IPS DF 6.9 (cell line): ENCODE data around the gene MAEA.

Experiments used
- DNase-seq: peaks from one replicate; pipeline ENCODE4 v3.0.0-alpha.2; 2013; ENCODE audit warnings: low read depth, low spot score
- H3K27ac ChIP-seq: one replicate; pipeline ENCODE4 v1.5.1; 2013; ENCODE audit warnings: low read length, control low read depth
- H3K27me3 ChIP-seq: 2 replicates; pipeline ENCODE4 v1.6.1; 2013; ENCODE audit warnings: mild to moderate bottlenecking, low read length; ENCODE audit not compliant: control insufficient read depth, insufficient read depth
- H3K36me3 ChIP-seq: 2 replicates; pipeline ENCODE4 v1.6.1; 2013; ENCODE audit warnings: low read length; ENCODE audit not compliant: control insufficient read depth, insufficient read depth
- H3K4me1 ChIP-seq: 2 replicates; pipeline ENCODE4 v1.6.1; 2013; ENCODE audit warnings: low read length; ENCODE audit not compliant: control insufficient read depth, insufficient read depth
- H3K4me3 ChIP-seq: 2 replicates; pipeline ENCODE4 v1.5.1; 2013; ENCODE audit warnings: mild to moderate bottlenecking, low read length
- H3K9me3 ChIP-seq: 2 replicates; pipeline ENCODE4 v1.6.1; 2013; ENCODE audit warnings: low read length, inconsistent platforms; ENCODE audit not compliant: control insufficient read depth, insufficient read depth
- WGBS: extraction: QIAGEN DNeasy Blood & Tissue Kit; methylation state at CpG from one replicate; pipeline ENCODE4 v1.1.7; 2013; ENCODE audit warnings: mixed read lengths, missing lambda C conversion rate; ENCODE audit not compliant: insufficient read length, insufficient coverage; 5-methylcytosine and 5-hydroxymethylcytosine counted together

MAEA gene

GRCh38 chr4:1250527-1250812 is 39.2 kb upstream of the MAEA start:
- WGBS, result no CpG with 5 or more reads among the region's 7 CpGs
- Histone ChIP-seq H3K36me3 (peaks cover 7% of the 10 kb centered on the region), H3K4me3 (no peak overlapping the region), H3K9me3 (0 out of 2 replicates have a peak, but pooled peaks cover 4% of the 10 kb centered on the region), H3K4me1 (peaks cover 6% of the 10 kb centered on the region), H3K27me3 (no peaks in the 10 kb centered on the region), H3K27ac (no peak overlapping the region)
- DNase-seq, result no peak

- H3K27ac ChIP-seq, result no peak overlapping the region
- 0 out of 2 replicates have a peak overlapping the region, but pooled peaks have one; percentile 6 for H3K4me3 ChIP-seq
- no peak for DNase-seq
- H3K9me3 ChIP-seq, result 0 out of 2 replicates have a peak, but pooled peaks cover 4% of the 10 kb centered on the region
- WGBS, result no CpG with 5 or more reads among the region's 33 CpGs
- H3K4me1 ChIP-seq, result peaks cover 6% of the 10 kb centered on the region
- H3K36me3 ChIP-seq, result peaks cover 7% of the 10 kb centered on the region
- no peaks in the 10 kb centered on the region for H3K27me3 ChIP-seq
Measured at GRCh38 chr4:1250921-1251772, 38.5 kb upstream of the MAEA start.

- WGBS, result no CpG with 5 or more reads among the region's 11 CpGs
- Histone ChIP-seq H3K36me3 (peaks cover 7% of the 10 kb centered on the region), H3K27ac (no peak overlapping the region), H3K27me3 (no peaks in the 10 kb centered on the region), H3K4me1 (peaks cover 6% of the 10 kb centered on the region), H3K4me3 (no peak overlapping the region), H3K9me3 (0 out of 2 replicates have a peak, but pooled peaks cover 4% of the 10 kb centered on the region)
- DNase-seq, result no peak
Measured at GRCh38 chr4:1251773-1252066, 38.0 kb upstream of the MAEA start.

- Histone ChIP-seq H3K27me3 (no peaks in the 10 kb centered on the region), H3K9me3 (0 out of 2 replicates have a peak, but pooled peaks cover 4% of the 10 kb centered on the region), H3K36me3 (peaks cover 7% of the 10 kb centered on the region), H3K4me3 (no peak overlapping the region), H3K27ac (no peak overlapping the region), H3K4me1 (peaks cover 4% of the 10 kb centered on the region)
- WGBS, result no CpG with 5 or more reads among the region's 6 CpGs
- DNase-seq, result no peak
Measured at GRCh38 chr4:1252928-1253492, 36.7 kb upstream of the MAEA start.

GRCh38 chr4:1253831-1254230 is 35.9 kb upstream of the MAEA start:
- no peak for DNase-seq
- Histone ChIP-seq H3K4me3 (no peak overlapping the region), H3K9me3 (0 out of 2 replicates have a peak, but pooled peaks cover 4% of the 10 kb centered on the region), H3K27ac (no peak overlapping the region), H3K4me1 (peaks cover 4% of the 10 kb centered on the region), H3K36me3 (peaks cover 7% of the 10 kb centered on the region), H3K27me3 (no peaks in the 10 kb centered on the region)
- no CpG with 5 or more reads among the region's 5 CpGs for WGBS

GRCh38 chr4:1255151-1255550 is 34.5 kb upstream of the MAEA start:
- H3K4me3 ChIP-seq, result no peak overlapping the region
- no CpG with 5 or more reads among the region's 4 CpGs for WGBS
- peaks cover under 1% of the 10 kb centered on the region for H3K4me1 ChIP-seq
- H3K27me3 ChIP-seq, result no peaks in the 10 kb centered on the region
- no peak overlapping the region for H3K27ac ChIP-seq
- no peak for DNase-seq
- H3K36me3 ChIP-seq, result peaks cover 7% of the 10 kb centered on the region
- H3K9me3 ChIP-seq, result 0 out of 2 replicates have a peak, but pooled peaks cover 4% of the 10 kb centered on the region

- H3K9me3 ChIP-seq, result 0 out of 2 replicates have a peak, but pooled peaks cover 2% of the 10 kb centered on the region
- WGBS, result no CpG with 5 or more reads among the region's 2 CpGs
- no peaks in the 10 kb centered on the region for H3K4me1 ChIP-seq
- H3K36me3 ChIP-seq, result peaks cover 7% of the 10 kb centered on the region
- no peak overlapping the region for H3K4me3 ChIP-seq
- no peak overlapping the region for H3K27ac ChIP-seq
- no peaks in the 10 kb centered on the region for H3K27me3 ChIP-seq
- no peak for DNase-seq
Measured at GRCh38 chr4:1255699-1256098, 34.0 kb upstream of the MAEA start.

GRCh38 chr4:1258457-1258856 is 31.2 kb upstream of the MAEA start:
- Histone ChIP-seq H3K27me3 (no peaks in the 10 kb centered on the region), H3K36me3 (no peaks in the 10 kb centered on the region), H3K4me3 (no peak overlapping the region), H3K9me3 (no peaks in the 10 kb centered on the region), H3K27ac (no peak overlapping the region), H3K4me1 (no peaks in the 10 kb centered on the region)
- no CpG with 5 or more reads among the region's 2 CpGs for WGBS
- DNase-seq, result no peak

- no CpG with 5 or more reads among the region's 4 CpGs for WGBS
- no peaks in the 10 kb centered on the region for H3K36me3 ChIP-seq
- H3K27ac ChIP-seq, result no peak overlapping the region
- no peaks in the 10 kb centered on the region for H3K4me1 ChIP-seq
- H3K4me3 ChIP-seq, result no peak overlapping the region
- no peak for DNase-seq
- H3K9me3 ChIP-seq, result no peaks in the 10 kb centered on the region; the same call in 1 of the 2 replicates
- no peaks in the 10 kb centered on the region for H3K27me3 ChIP-seq
Measured at GRCh38 chr4:1259966-1260365, 29.7 kb upstream of the MAEA start.

- no peak for DNase-seq
Measured at GRCh38 chr4:1260418-1261106, 29.1 kb upstream of the MAEA start.

More at GRCh38 chr4:1260418-1261106, 29.1 kb upstream of the MAEA start:
- no peaks in the 10 kb centered on the region; the same call in 1 of the 2 replicates for H3K9me3 ChIP-seq
- H3K36me3 ChIP-seq, result no peaks in the 10 kb centered on the region
- H3K4me1 ChIP-seq, result no peaks in the 10 kb centered on the region
- H3K4me3 ChIP-seq, result no peak overlapping the region
- WGBS, result no CpG with 5 or more reads among the region's 24 CpGs
- no peak overlapping the region for H3K27ac ChIP-seq
- H3K27me3 ChIP-seq, result no peaks in the 10 kb centered on the region
